ENCODE results near the gene RNF183.

Gene RNF183

DNA sequence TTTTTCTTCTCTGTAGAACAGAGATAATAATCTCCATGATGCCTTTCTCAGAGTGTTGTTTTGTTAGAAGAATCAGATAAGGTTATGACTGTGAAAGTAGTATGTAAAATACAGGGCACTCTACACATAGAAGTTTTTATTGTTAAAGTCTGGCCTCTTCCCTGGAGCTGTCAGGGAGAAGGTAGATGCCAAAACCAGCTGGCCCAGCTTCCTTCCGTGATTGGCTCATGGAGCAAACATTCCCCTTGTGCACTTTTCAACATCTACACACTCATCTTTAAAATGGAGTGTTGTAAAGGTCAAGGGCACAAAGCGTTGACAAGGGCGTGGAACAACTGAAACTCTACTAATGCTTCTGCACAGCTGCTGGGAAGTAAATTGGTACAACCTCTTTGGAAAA lies 7.4 kb upstream of the RNF183 start:
- H3K4me3 ChIP-seq (ENCODE audit: low read depth, low read length) = no peak overlapping the region
- no peak for DNase-seq (ENCODE audit: low read depth)
- TF ChIP-seq, protein P1, sequence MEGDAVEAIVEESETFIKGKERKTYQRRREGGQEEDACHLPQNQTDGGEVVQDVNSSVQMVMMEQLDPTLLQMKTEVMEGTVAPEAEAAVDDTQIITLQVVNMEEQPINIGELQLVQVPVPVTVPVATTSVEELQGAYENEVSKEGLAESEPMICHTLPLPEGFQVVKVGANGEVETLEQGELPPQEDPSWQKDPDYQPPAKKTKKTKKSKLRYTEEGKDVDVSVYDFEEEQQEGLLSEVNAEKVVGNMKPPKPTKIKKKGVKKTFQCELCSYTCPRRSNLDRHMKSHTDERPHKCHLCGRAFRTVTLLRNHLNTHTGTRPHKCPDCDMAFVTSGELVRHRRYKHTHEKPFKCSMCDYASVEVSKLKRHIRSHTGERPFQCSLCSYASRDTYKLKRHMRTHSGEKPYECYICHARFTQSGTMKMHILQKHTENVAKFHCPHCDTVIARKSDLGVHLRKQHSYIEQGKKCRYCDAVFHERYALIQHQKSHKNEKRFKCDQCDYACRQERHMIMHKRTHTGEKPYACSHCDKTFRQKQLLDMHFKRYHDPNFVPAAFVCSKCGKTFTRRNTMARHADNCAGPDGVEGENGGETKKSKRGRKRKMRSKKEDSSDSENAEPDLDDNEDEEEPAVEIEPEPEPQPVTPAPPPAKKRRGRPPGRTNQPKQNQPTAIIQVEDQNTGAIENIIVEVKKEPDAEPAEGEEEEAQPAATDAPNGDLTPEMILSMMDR (IDR thresholded peaks at IDR 0.05; ENCODE audit: low read depth, low read length, missing control alignments) = no peak

GRCh38 chr9:113309204-113309813 lies 6.1 kb upstream of the RNF183 start:
- peak; percentile 12 for DNase-seq (ENCODE audit: low read depth)
- no peak overlapping the region for H3K4me3 ChIP-seq (ENCODE audit: low read depth, low read length)
- TF ChIP-seq, protein P1 (IDR thresholded peaks at IDR 0.05; ENCODE audit: low read depth, low read length, missing control alignments) = peak; percentile 53

DNA sequence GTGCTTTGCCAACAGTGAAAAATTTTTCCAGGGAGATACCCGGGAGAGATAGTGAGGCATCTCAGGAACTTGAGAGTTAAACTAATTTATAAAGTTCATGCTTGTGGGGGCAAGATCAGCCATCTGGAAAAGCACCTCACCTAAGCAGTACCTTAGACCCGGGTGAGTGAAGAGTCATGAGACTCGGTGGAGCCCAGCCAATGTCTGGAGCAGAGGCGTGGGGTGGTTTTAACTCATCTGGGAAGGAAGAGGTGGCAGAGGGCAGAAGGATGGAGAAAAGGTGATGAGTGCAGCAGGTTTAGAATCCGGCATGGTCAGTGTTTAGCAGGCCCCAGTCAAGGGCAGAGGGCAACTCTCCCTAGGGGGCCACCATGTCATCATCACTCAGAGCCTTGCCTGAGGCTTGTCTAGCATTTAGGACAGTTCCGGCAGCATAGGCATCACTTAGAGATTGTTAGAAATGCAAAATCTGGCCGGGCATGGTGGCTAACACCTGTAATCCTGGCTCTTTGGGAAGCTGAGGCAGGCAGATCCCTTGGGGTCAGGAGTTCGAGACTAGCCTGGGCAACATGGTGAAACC lies 4.3 kb upstream of the RNF183 start:
- no peak for DNase-seq (ENCODE audit: low read depth)
- TF ChIP-seq, protein P1 (IDR thresholded peaks at IDR 0.05; ENCODE audit: low read depth, low read length, missing control alignments) = no peak
- H3K4me3 ChIP-seq (ENCODE audit: low read depth, low read length) = no peak overlapping the region

GRCh38 chr9:113306566-113306965 lies 3.4 kb upstream of the RNF183 start:
- TF ChIP-seq, protein P1 (IDR thresholded peaks at IDR 0.05; ENCODE audit: low read depth, low read length, missing control alignments) = no peak
- no peak for DNase-seq (ENCODE audit: low read depth)
- H3K4me3 ChIP-seq (ENCODE audit: low read depth, low read length) = no peak overlapping the region

DNA sequence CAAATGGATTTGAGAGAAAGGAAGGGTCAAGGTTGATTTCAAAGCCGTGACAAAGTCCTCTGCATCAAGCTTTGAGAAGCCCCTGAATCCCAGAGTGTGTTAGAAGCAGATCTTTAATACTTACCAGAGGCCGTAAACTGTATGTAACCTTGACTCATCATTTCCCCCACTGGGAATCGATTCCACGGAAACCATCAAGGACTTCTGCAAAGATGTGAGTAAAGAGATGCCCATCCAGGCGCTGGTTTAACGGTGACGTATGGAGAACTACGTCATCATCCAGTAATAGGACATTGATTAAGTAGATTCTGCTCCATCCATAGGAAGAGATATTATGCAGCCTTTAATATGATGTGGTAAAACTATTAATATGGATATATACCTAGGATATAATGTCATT lies 1.6 kb downstream of the RNF183 start:
- no peak for DNase-seq (ENCODE audit: low read depth)
- TF ChIP-seq, protein P1 (IDR thresholded peaks at IDR 0.05; ENCODE audit: low read depth, low read length, missing control alignments) = no peak
- no peak overlapping the region for H3K4me3 ChIP-seq (ENCODE audit: low read depth, low read length)

DNA sequence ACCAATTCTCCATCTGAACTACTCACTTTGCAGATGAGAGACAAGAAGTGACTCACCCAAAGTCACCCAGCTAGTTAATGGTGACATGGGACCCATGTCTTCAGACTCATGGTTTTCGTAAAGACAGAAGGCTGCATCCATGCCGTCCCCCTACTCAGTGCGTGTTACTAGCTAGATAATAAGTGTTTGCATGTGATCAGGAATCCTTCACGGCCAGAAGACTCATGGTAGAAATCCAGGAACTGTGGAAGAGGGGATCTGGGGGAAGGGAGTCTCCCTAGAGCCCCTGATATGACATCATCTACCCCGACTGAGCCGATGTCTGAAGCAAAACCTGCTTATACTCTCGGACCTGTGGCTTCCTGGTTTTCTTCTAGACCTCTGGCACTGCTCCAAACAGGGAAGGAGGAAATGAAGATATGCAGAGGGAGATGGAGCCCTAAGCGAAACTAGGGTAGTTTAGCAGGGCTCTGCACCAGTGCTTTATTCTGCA lies 3.3 kb downstream of the RNF183 start:
- no peak for DNase-seq (ENCODE audit: low read depth)
- TF ChIP-seq, protein P1 (IDR thresholded peaks at IDR 0.05; ENCODE audit: low read depth, low read length, missing control alignments) = no peak
- H3K4me3 ChIP-seq (ENCODE audit: low read depth, low read length) = no peak overlapping the region

Measured in GM12864 (cell line).